ENCODE data around the gene SGPP2. TPM values are rescaled to one million over a fixed set of nuclear protein-coding genes. Genes with fewer than 3 reads are reported as not detected.
A peak's percentile ranks its signal among the peaks of the same experiment; 100 is the strongest.

The SGPP2 gene
- total and polyA plus RNA-seq, 12 donors: 0.17 to 33.7 (median 12.4) TPM

DNA sequence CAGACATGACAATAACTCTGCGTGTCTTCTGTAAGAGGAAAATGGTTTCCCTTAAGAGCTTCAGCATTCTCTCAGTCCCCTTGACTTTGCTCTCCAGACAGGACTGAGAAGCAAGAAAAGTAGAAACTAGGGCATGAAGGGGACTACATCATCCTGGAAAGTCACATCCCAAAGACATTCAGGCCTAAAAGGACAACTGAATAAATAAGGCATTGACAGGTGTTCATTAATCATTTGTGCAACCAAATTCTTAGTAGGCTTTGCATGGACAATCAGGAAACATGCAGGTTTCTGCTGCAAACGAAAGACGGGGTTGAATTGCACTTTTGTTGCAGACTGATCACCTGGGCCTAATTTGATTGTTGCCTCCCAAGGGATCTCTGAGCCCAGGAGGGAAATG lies 1.2 kb upstream of the SGPP2 start:
- no peak for DNase-seq
- H3K9me3 ChIP-seq (replicated peaks in 1 of 3): no peaks in the 10 kb centered on the region
- TF ChIP-seq, protein P1, sequence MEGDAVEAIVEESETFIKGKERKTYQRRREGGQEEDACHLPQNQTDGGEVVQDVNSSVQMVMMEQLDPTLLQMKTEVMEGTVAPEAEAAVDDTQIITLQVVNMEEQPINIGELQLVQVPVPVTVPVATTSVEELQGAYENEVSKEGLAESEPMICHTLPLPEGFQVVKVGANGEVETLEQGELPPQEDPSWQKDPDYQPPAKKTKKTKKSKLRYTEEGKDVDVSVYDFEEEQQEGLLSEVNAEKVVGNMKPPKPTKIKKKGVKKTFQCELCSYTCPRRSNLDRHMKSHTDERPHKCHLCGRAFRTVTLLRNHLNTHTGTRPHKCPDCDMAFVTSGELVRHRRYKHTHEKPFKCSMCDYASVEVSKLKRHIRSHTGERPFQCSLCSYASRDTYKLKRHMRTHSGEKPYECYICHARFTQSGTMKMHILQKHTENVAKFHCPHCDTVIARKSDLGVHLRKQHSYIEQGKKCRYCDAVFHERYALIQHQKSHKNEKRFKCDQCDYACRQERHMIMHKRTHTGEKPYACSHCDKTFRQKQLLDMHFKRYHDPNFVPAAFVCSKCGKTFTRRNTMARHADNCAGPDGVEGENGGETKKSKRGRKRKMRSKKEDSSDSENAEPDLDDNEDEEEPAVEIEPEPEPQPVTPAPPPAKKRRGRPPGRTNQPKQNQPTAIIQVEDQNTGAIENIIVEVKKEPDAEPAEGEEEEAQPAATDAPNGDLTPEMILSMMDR (IDR thresholded peaks at IDR 0.05): no peak
- TF ChIP-seq POLR2A (IDR thresholded peaks at IDR 0.05): no peak
- H3K4me1 ChIP-seq (replicated peaks in 1 of 2): peaks cover 0 to 3% of the 10 kb centered on the region in 2 donors
- no peaks in the 10 kb centered on the region for H3K36me3 ChIP-seq (replicated peaks in 1 of 2)
- intact Hi-C loops (cut with DNase I): no loop called here
- no peak overlapping the region for H3K27ac ChIP-seq
- no peaks in the 10 kb centered on the region for H3K27me3 ChIP-seq
- 79 to 91% (median 89%) methylated on average over 3 of the region's 3 CpGs for WGBS, 4 donors
- H3K4me3 ChIP-seq: no peak overlapping the region

DNA sequence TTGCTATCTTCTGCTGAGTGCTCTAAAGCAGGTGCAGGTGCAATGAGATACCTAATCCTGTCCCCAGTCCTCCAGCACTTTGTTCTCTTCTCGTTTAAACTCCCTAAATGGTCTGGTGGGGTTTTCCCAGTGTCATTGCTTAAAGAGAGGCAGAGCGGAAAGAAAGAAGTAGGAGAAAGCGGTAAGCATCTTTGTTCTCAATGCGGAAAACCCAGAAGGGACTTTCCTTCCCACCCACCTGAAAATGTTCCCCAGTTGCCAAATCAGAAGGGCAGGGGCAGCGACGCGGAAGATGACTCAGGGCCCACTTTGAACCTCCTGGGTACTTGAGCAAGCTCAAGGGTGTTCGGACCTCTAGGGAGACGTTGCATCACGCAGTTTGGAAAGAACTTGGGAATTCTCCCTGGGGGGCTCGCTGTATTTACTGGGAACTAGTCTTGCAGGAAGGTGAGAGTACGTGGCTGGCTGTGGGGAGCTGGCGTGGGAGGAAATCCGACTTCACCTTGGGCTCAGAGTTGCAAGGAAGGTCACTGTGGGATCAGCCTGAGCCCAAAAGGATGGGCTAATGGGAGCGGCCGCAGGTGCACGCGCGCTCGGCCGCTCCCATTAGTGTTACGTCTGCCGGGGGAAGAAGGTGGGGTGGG lies 589 bp upstream of the SGPP2 start:
- no peak overlapping the region for H3K27ac ChIP-seq
- H3K4me3 ChIP-seq: peak overlapping the region in 2 of 4 donors; percentile 45 to 77
- DNase-seq: peak in 1 of 7 donors; percentile 12
- no peaks in the 10 kb centered on the region for H3K9me3 ChIP-seq (replicated peaks in 1 of 3)
- H3K4me1 ChIP-seq (replicated peaks in 1 of 2): peaks cover 0 to 3% of the 10 kb centered on the region in 2 donors
- TF ChIP-seq, protein P1 (IDR thresholded peaks at IDR 0.05): no peak
- no peak for TF ChIP-seq POLR2A (IDR thresholded peaks at IDR 0.05)
- no peaks in the 10 kb centered on the region for H3K36me3 ChIP-seq (replicated peaks in 1 of 2)
- 31 to 45% (median 40%) methylated on average over 15 to 23 of the region's 23 CpGs for whole genome bisulfite sequencing, 4 donors
- intact Hi-C loops (cut with DNase I): no loop called here
- no peaks in the 10 kb centered on the region for H3K27me3 ChIP-seq

DNA sequence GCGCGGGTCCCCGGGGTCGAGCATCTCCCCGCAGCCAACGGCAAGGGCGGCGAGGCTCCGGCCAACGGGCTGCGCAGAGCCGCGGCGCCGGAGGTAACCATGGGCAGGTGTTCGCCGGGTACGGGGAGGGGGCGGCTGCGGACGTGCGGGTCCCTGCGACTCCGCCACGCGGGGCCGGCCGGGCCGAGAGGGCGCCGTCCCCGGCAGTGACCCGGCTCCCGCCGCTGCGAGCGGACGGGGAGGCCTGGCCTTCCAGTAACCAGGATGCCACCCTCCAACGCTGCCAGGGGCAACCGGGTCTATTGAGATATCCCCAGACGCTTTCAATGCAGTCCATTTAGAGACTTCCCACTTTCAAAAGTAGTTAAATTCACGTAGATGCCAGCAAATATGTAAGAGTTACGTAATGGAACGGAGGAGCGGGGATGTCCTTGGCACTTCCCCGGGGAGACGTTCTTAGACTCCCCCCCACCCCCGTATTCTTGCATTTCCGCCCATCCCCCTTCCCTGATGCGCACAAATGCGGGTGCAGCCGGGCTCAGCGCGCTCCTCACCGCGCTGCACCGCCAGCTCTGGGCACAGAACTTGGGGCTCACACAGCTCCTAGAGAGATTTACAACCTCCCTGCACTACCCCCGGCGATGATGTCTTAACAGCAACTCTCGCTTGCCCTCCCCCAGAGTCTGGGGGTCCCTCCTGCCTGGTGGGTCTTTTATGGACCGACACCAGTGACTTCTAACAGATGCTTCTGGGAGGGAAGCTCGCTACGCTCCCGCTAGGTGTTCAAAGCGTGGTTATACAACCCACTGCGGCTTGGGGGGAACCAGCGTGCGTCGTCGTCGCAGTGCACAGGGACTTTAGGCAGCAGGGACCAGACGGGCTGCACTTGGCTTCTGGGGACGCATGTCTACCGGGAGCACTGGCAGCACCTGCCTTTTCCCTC lies 657 bp downstream of the SGPP2 start:
- intact Hi-C loops (cut with DNase I): no loop called here
- 13 to 42% (median 28%) methylated on average over 31 to 74 of the region's 74 CpGs for WGBS, 4 donors
- no peaks in the 10 kb centered on the region for H3K36me3 ChIP-seq (replicated peaks in 1 of 2)
- H3K4me3 ChIP-seq: peak overlapping the region in 2 of 4 donors; percentile 45 to 77
- H3K4me1 ChIP-seq (replicated peaks in 1 of 2): peaks cover 0 to 3% of the 10 kb centered on the region in 2 donors
- DNase-seq: peak in 6 of 7 donors; percentile 19 to 73 (median 38)
- H3K9me3 ChIP-seq (replicated peaks in 1 of 3): no peaks in the 10 kb centered on the region
- TF ChIP-seq, protein P1 (IDR thresholded peaks at IDR 0.05): no peak
- no peak for TF ChIP-seq POLR2A (IDR thresholded peaks at IDR 0.05)
- no peaks in the 10 kb centered on the region for H3K27me3 ChIP-seq
- H3K27ac ChIP-seq: peak overlapping the region in 3 of 5 donors; percentile 36 to 54 (median 47)

DNA sequence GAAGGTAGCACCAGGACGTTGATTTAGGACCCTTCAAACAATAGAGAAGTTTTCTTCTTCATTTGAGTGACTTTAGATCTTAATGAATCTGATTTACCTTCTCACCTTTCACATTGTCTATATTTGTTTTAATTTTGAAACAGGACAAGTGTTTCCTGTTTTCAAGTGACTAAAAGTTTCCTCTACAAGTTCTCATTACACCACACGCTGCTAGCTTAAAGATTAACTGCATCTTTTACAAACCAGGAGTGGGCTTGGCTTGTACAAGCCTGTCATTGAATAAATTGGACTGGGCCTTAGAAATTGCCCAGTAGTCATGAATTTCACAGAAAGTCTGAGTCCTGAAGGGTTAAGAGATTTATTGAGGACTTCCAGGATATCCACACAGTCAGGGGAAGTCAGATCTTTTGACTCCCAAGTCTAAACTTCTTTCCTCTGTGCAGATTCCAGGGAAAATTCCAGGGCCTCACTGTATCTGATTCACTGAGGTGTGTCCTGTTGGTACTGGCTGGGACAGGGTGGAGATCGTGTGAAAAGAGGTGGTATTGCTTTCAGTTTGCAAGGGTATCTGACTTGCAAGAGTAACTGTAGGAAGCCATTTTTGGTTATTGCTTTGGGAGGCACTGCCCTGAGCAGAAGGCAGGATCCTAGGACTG lies 3.4 kb downstream of the SGPP2 start:
- H3K9me3 ChIP-seq (replicated peaks in 1 of 3): no peaks in the 10 kb centered on the region
- intact Hi-C loops (cut with DNase I): no loop called here
- TF ChIP-seq POLR2A (IDR thresholded peaks at IDR 0.05): no peak
- TF ChIP-seq, protein P1 (IDR thresholded peaks at IDR 0.05): no peak

More for the DNA sequence above, 3.4 kb downstream of the SGPP2 start:
- no peak for DNase-seq
- Histone ChIP-seq H3K27ac (no peak overlapping the region), H3K27me3 (no peaks in the 10 kb centered on the region), H3K36me3 (replicated peaks in 1 of 2) (no peaks in the 10 kb centered on the region), H3K4me1 (replicated peaks in 1 of 2) (peaks cover 3 to 4% of the 10 kb centered on the region in 2 donors), H3K4me3 (no peak overlapping the region)
- WGBS, 4 donors: 61 to 70% (median 69%) methylated on average over 3 of the region's 3 CpGs

All from adrenal gland (tissue), 12 donors.